Measurements from ENCODE around the gene OR5B17. TPM values are rescaled to one million over a fixed set of nuclear protein-coding genes. Genes with fewer than 3 reads are reported as not detected.

OR5B17 gene
- total RNA-seq, 1 donor from 2014 or later, result not detected

GRCh38 chr11:58392746-58393145 lies 33.9 kb upstream of the OR5B17 start:
- peaks cover 6% of the 10 kb centered on the region for H3K27me3 Mint-ChIP-seq
- intact Hi-C loops (cut with micrococcal nuclease), result no loop called here
- H3K27ac Mint-ChIP-seq, result no peak overlapping the region
- POLR2A ChIA-PET, result no interaction called here
- peaks cover 9% of the 10 kb centered on the region for H3K9me3 Mint-ChIP-seq
- no peaks in the 10 kb centered on the region for H3K36me3 Mint-ChIP-seq (ENCODE audit: low read depth)
- H3K4me1 Mint-ChIP-seq, result no peaks in the 10 kb centered on the region
- H3K4me3 Mint-ChIP-seq, result no peak overlapping the region
- DNase-seq, result no peak
- CTCF ChIA-PET, result no interaction called here
- no peak for ATAC-seq (ENCODE audit: low read depth)
- TF ChIP-seq CTCF (IDR thresholded peaks at IDR 0.05), result no peak

GRCh38 chr11:58391879-58392278 lies 33.0 kb upstream of the OR5B17 start:
- Mint-ChIP-seq H3K4me3 (no peak overlapping the region), H3K36me3 (ENCODE audit: low read depth) (no peaks in the 10 kb centered on the region), H3K27me3 (peaks cover 6% of the 10 kb centered on the region), H3K9me3 (peaks cover 9% of the 10 kb centered on the region), H3K4me1 (no peaks in the 10 kb centered on the region), H3K27ac (no peak overlapping the region)
- TF ChIP-seq CTCF (IDR thresholded peaks at IDR 0.05), result no peak
- ATAC-seq (ENCODE audit: low read depth) (no peak), DNase-seq (no peak)
- POLR2A ChIA-PET, result no interaction called here
- intact Hi-C loops (cut with micrococcal nuclease), result no loop called here
- CTCF ChIA-PET, result no interaction called here

- CTCF ChIA-PET, result no interaction called here
- no peak for TF ChIP-seq CTCF (IDR thresholded peaks at IDR 0.05)
- intact Hi-C loops (cut with micrococcal nuclease), result no loop called here
- Mint-ChIP-seq H3K4me1 (no peaks in the 10 kb centered on the region), H3K36me3 (ENCODE audit: low read depth) (no peaks in the 10 kb centered on the region), H3K27ac (no peak overlapping the region), H3K4me3 (no peak overlapping the region), H3K9me3 (peaks cover 9% of the 10 kb centered on the region), H3K27me3 (peaks cover 6% of the 10 kb centered on the region)
- no peak for DNase-seq
- POLR2A ChIA-PET, result no interaction called here
- no peak for ATAC-seq (ENCODE audit: low read depth)
These were observed 31.7 kb upstream of the OR5B17 start for GRCh38 chr11:58390551-58391063.

DNA sequence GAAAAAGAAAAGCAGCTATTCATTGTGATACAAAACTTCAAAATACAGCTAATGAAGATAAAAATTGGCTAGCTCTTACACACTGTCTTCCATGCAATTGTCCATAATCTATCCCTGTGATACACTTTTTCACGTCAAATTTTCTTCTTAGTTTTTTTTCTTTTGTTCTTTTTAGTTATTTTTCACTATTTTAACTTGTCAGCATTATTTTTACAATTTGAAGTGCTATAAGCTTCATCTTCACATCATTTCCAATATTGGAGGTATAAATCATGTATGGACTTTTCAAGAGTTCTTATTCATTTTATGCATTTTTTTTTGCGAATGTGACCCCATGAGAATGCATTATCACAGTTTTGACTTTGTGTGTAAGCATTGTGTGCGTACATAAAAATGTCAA lies 4.1 kb downstream of the OR5B17 start:
- no peaks in the 10 kb centered on the region for H3K36me3 Mint-ChIP-seq (ENCODE audit: low read depth)
- no peaks in the 10 kb centered on the region for H3K9me3 Mint-ChIP-seq
- no peak for TF ChIP-seq CTCF (IDR thresholded peaks at IDR 0.05)
- H3K27me3 Mint-ChIP-seq, result peaks cover 11% of the 10 kb centered on the region
- no peaks in the 10 kb centered on the region for H3K4me1 Mint-ChIP-seq
- intact Hi-C loops (cut with micrococcal nuclease), result no loop called here
- DNase-seq (no peak), ATAC-seq (ENCODE audit: low read depth) (no peak)
- no peak overlapping the region for H3K27ac Mint-ChIP-seq
- POLR2A ChIA-PET, result no interaction called here
- H3K4me3 Mint-ChIP-seq, result no peak overlapping the region
- CTCF ChIA-PET, result no interaction called here

DNA sequence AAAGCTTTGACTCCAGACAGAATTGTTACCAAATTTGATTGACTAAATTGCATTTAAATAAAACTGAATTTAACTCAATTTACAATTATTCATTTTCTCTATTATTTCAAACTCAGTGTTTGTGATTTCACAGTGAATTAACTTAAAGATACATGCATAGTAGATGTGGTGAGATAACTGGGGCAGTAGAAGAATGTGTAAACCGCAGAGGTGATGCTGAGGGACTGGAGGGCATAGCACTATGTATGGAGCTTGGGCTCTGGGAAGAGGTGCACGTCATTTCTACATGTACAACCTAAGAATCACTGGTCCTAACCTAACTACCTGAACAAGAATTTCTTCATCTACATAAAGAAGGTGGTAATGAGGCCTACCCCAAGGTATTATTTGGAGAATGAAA lies 13.7 kb downstream of the OR5B17 start:
- ATAC-seq (ENCODE audit: low read depth) (no peak), DNase-seq (no peak)
- no peaks in the 10 kb centered on the region for H3K36me3 Mint-ChIP-seq (ENCODE audit: low read depth)
- H3K9me3 Mint-ChIP-seq, result peaks cover 4% of the 10 kb centered on the region
- H3K27me3 Mint-ChIP-seq, result peaks cover 18% of the 10 kb centered on the region
- CTCF ChIA-PET, result no interaction called here
- POLR2A ChIA-PET, result no interaction called here
- H3K4me3 Mint-ChIP-seq, result no peak overlapping the region
- no peaks in the 10 kb centered on the region for H3K4me1 Mint-ChIP-seq
- no peak overlapping the region for H3K27ac Mint-ChIP-seq
- intact Hi-C loops (cut with micrococcal nuclease), result no loop called here
- no peak for TF ChIP-seq CTCF (IDR thresholded peaks at IDR 0.05)
